Rectal smooth muscle tissue (tissue), 1 donor: Measurements from ENCODE around the gene BTLA.
"Not testable (repeated sequence)": the region's sequence is repeated elsewhere in the genome, so short reads cannot be mapped to it uniquely, and the experiment has no call there.

ENCODE experiments used
- H3K27ac ChIP-seq: one replicate; pipeline ENCODE4 v1.7.0; 2013; ENCODE audit warnings: low read depth, low read length, inconsistent platforms
- H3K27me3 ChIP-seq: one replicate; pipeline ENCODE4 v1.7.0; 2013; ENCODE audit warnings: low read length; ENCODE audit not compliant: control insufficient read depth, insufficient read depth
- H3K36me3 ChIP-seq: one replicate; pipeline ENCODE4 v1.7.0; 2013; ENCODE audit warnings: low read length; ENCODE audit not compliant: control insufficient read depth, insufficient read depth
- H3K4me1 ChIP-seq: one replicate; pipeline ENCODE4 v1.7.0; 2013; ENCODE audit warnings: low read length; ENCODE audit not compliant: control insufficient read depth, insufficient read depth
- H3K4me3 ChIP-seq: one replicate; pipeline ENCODE4 v1.7.0; 2013; ENCODE audit warnings: low read length
- H3K9ac ChIP-seq: one replicate; pipeline ENCODE4 v1.7.0; 2013; ENCODE audit warnings: low read length

BTLA gene

DNA sequence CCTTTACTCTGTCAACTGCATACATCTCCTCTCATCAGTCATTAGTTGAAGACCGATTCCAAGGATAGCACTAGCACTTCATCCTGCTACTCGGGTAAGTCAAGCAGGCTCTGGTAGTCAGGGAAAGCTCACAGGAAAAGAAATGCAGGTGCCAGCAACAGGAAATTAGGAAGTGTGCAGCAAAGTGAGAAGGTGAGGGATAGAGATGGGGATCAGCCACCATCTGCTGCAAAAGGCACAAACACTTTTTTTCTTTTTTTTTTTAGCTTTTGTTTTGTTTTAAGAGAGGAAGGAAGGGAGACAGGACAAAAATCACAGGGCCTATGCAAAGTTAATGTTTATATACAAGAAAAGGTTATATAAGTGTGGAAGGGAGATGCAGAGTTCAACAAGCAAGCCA is 9.0 kb upstream of the BTLA start:
- H3K27ac ChIP-seq = no peak overlapping the region
- no peaks in the 10 kb centered on the region for H3K4me1 ChIP-seq
- no peaks in the 10 kb centered on the region for H3K36me3 ChIP-seq
- H3K9ac ChIP-seq = no peak overlapping the region
- H3K4me3 ChIP-seq = no peak overlapping the region
- H3K27me3 ChIP-seq = no peaks in the 10 kb centered on the region

DNA sequence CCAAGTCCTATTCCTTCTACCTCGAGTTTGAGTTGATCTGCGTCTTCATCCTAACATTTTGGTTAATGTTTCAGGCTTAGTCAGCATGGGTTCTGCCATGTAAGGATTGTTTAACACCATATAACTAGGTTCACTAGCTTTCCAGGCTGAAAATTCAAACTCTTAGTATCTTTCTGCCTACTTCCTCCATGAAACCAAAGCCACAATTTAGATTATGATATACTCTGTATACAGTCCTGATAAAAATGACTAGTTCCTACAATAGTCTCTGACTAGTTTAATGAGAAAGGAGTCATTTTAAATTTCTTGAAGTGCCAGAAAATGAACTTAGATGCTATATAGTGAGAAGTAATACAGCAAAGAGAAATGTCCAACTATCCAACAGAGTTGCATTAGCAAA is 6.6 kb upstream of the BTLA start:
- Histone ChIP-seq H3K4me1 (no peaks in the 10 kb centered on the region), H3K27me3 (no peaks in the 10 kb centered on the region), H3K27ac (no peak overlapping the region), H3K9ac (no peak overlapping the region), H3K36me3 (no peaks in the 10 kb centered on the region), H3K4me3 (no peak overlapping the region)

DNA sequence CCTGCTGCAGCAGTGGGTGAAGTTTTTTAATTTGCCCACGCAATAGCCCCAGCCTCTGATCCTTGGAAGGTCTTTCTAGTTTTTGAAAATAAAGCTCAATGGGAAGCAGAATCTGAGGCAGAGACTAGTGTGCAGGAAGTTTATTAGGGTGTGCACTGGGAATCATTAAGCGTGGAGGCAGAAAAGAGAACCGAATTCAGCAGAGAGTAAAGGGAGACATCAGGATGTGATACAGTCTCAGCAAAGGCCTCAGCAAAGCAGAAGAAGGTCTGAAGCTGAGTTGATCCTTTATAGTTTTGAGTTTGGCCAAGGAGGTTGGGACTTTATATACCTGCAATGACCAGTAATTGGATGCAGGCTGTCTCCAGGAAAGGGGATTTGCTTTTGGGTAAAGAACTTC is 4.9 kb upstream of the BTLA start:
- H3K9ac ChIP-seq = no peak overlapping the region

DNA sequence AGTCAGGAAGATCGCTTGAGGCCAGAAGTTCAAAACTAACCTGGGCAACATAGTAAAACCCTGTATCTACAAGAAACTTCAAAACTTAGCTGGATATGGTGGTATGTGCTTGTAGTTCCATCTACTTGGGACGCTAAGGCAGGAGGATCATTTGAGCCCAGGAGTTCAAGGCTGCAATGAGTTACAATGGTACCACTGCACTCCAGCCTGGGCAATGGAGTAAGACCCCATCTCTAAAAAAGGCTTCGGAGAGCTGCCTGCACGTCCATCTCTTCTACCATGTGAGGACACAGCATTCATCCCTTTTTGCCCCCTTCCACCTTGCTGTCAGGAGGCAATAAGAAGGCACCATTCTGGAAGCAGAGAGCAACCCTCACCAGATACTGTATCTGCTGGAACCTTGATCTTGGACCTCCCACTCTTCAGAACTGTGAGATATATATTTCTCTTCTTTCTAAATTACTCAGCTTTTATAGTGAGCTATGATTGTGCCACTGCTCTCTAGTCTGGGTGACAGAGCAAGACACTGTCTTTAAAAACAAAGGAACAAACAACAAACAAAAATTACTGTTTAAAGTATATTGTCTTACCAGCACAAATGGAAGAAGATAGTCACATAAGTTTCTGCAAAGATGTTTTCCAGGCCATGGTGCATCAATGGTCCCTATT is 4.2 kb upstream of the BTLA start:
- Histone ChIP-seq H3K36me3 (no peaks in the 10 kb centered on the region), H3K9ac (no peak overlapping the region), H3K4me3 (no peak overlapping the region), H3K4me1 (no peaks in the 10 kb centered on the region), H3K27me3 (no peaks in the 10 kb centered on the region), H3K27ac (no peak overlapping the region)

More for the DNA sequence above, 4.9 kb upstream of the BTLA start:
- no peak overlapping the region for H3K27ac ChIP-seq
- no peak overlapping the region for H3K4me3 ChIP-seq
- H3K36me3 ChIP-seq = no peaks in the 10 kb centered on the region
- no peaks in the 10 kb centered on the region for H3K27me3 ChIP-seq
- H3K4me1 ChIP-seq = no peaks in the 10 kb centered on the region

DNA sequence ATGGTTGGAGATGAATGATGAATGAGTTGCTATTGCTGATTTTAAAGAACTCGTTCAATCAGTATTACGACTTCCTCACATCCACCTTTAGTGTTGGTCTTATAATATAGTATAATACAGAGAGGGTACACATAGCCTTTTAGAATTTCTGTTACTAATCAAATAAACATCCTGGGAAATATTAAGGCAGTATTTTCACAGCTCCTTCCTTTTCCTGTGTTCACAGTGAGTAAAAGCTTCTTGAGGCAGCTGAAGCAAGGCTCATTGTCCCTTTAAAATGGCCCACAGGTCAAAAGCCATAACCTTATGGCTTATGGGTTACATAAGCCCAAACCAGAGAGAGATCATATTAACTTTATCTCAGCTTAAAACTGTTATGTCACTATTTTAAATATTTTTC is 1.3 kb upstream of the BTLA start:
- no peaks in the 10 kb centered on the region for H3K27me3 ChIP-seq
- no peak overlapping the region for H3K27ac ChIP-seq
- H3K9ac ChIP-seq = no peak overlapping the region
- no peaks in the 10 kb centered on the region for H3K36me3 ChIP-seq
- H3K4me3 ChIP-seq = no peak overlapping the region
- no peaks in the 10 kb centered on the region for H3K4me1 ChIP-seq

DNA sequence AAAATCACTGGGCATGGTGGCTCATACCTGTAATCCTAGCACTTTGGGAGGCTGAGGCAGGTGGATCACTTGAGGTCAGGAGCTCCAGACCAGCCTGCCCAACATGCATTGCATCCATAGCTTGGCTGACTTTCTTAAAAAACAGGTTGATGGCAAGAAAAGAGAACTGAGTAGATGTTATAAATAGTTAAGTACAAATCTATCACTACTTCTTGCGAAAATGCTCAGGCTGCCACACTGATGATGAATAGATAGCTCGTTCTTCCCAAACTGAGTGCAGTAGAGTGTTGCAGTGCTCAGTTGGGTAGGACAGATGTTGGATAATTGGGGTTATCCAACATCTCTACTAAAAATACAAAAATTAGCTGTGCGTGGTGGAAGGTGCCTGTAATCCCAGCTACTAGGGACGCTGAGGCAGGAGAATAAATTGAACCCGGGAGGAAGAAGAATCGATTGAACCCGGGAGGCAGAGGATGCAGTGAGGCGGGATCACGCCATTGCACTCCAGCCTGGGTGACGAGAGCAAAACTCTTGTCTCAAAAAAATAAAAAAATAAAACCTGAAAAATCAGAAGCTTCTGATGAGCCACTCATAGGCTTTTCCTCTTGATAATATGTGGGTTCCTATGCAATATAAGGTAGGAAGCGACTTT is 1.2 kb downstream of the BTLA start:
- H3K4me3 ChIP-seq = no peak overlapping the region
- no peaks in the 10 kb centered on the region for H3K27me3 ChIP-seq
- H3K36me3 ChIP-seq = no peaks in the 10 kb centered on the region
- no peak overlapping the region for H3K9ac ChIP-seq
- no peak overlapping the region for H3K27ac ChIP-seq
- no peaks in the 10 kb centered on the region for H3K4me1 ChIP-seq

DNA sequence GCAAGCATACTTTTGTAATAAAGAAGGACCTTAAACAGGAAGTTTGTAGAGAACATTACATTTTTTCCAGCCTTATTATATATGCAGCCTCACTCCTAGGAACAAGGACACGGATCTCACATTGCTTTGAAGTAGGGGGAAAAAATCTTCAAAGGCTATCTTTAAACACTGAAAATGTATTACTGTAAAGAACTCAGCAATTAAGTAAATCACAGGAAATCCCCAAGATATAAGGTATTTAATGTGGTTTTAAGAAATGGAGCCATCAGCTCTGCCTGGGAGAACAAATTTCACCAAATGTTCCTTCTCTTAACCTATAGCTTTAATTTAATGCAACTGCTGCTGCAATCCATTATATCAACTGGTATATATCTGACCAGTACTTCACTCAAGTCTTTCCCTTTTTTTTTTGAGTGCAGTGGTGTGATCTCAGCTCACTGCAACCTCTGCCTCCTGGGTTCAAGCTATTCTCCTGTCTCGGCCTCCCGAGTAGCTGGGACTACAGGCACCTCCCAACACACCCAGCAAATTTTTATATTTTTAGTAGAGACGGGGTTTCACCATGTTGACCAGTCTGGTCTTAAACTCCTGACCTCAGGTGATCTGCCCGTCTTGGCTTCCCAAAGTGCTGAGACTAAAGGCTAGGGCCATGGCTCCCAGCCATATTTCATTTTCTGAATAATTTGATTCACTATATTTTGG is 2.8 kb downstream of the BTLA start:
- Histone ChIP-seq H3K36me3 (no peaks in the 10 kb centered on the region), H3K4me3 (no peak overlapping the region), H3K27me3 (no peaks in the 10 kb centered on the region), H3K27ac (no peak overlapping the region), H3K9ac (no peak overlapping the region), H3K4me1 (no peaks in the 10 kb centered on the region)

DNA sequence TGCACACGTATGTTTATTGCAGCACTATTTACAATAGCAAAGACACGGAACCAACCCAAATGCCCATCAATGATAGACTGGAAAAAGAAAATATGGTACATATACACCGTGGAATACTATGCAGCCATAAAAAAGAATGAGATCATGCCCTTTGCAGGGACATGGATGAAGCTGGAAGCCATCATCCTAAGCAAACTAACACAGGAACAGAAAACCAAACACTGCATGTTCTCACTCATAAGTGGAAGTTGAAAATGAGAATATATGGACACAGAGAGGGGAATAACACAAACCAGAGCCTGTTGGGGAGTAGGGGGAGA is 4.9 kb downstream of the BTLA start:
- not testable (repeated sequence) for H3K36me3 ChIP-seq, H3K4me3 ChIP-seq, H3K27me3 ChIP-seq, H3K9ac ChIP-seq, H3K27ac ChIP-seq, H3K4me1 ChIP-seq

DNA sequence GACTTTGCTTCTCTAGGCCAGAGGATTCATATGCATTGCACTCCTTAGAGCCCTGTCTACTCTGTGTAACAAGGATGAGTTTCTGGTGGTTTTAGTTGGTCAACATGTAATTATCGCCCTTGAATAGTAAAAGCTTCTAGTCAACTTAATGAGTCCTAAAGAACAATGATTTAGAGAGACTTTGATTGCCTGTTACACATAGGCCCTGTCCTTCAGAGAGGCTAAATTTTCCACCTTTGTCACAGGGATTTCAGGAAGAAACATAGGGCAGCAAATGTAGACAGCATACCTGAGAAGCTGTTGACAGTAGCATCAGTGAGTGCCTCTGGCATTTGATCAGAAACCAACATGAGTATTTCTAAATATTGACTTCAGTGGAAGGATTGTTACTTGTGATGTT is 7.1 kb downstream of the BTLA start:
- Histone ChIP-seq H3K9ac (no peak overlapping the region), H3K27me3 (no peaks in the 10 kb centered on the region), H3K4me3 (no peak overlapping the region), H3K4me1 (no peaks in the 10 kb centered on the region), H3K36me3 (no peaks in the 10 kb centered on the region), H3K27ac (no peak overlapping the region)

DNA sequence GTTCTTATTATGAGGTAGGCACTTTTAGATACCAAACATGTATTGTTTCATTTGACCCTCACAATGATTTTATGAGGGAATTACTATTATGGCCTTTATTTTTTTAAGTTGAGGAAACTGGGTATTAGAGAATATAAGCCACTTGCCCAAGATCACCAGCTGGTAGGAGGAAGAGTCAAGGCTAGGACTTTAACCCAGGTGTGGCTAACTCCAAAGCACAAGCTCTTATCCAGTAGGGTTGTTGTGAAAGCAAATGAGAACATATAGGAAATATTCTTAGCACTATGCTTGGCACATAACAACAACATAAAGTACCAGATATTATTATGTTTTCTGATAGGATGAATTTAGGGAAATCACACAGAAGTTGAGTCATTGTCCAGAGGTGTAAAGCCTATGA is 7.9 kb downstream of the BTLA start:
- no peak overlapping the region for H3K9ac ChIP-seq
- no peaks in the 10 kb centered on the region for H3K27me3 ChIP-seq
- H3K27ac ChIP-seq = no peak overlapping the region

DNA sequence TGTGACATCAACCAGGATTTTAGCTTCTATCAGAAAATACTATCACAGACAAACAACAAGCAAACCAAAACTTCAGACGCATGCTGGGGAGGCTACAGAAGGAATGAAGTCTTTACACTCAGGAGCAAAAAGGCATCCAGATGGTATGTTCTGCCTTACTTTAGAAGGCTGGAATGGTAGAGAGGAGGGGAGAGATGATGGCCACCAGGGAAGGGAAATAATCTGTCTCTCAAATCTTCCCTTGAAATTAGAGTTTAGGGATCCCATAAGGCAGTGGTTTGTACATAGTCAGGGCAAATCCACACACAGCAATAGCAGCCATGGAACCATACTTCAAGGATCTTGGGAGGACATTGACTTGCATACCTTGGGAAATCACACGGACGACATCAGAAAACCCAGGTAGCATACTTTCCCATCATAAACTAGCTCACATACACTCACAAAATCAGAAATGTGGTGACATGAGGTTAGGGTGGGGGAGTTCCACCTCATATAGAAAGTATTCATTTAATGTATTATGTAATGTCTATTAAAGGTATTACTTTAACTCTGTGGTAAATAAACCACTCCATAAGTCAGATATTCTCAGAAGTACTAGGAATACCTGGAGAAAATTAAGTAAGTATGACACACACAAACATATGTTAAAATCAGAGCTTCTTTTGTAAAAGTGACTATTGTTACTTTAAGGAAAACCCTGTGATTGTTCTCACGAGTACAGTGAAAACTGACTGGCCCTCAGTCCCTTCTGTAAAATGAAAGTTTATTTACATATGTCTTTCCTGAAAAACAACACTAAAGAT is 9.4 kb downstream of the BTLA start:
- Histone ChIP-seq H3K4me1 (no peaks in the 10 kb centered on the region), H3K9ac (no peak overlapping the region), H3K27me3 (no peaks in the 10 kb centered on the region)

More for the DNA sequence above, 7.9 kb downstream of the BTLA start:
- Histone ChIP-seq H3K36me3 (no peaks in the 10 kb centered on the region), H3K4me3 (no peak overlapping the region), H3K4me1 (no peaks in the 10 kb centered on the region)

DNA sequence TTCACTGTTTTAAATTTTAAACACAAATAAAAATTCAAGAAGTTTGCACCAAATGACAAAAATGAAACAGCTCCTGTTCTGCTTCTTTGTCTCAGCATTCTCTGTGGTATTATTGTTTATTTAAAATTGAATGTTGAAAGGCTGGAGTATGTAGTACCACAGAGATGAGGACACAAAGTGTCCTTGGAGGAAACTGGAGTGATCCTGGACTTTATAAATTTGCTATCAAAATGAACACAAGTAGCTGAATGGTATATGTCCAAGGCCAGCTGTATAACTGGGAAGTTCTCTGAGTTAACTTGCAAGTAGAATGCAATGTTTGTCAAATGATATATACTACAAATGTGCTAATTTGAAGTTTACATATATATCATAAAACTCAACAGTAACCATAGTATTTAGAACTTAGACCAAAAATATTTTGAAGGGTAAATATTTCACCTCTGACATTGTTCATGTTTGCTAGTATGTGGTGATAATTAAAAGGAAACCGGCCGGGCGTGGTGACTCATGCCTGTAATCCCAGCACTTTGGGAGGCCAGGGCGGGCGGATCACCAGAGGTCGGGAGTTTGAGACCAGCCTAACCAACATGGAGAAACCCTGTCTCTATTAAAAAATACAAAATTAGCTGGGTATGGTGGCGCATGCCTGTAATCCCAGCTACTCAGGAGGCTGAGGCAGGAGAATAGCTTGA is 12.3 kb downstream of the BTLA start:
- H3K4me1 ChIP-seq = no peaks in the 10 kb centered on the region
- no peak overlapping the region for H3K27ac ChIP-seq
- no peaks in the 10 kb centered on the region for H3K27me3 ChIP-seq
- H3K4me3 ChIP-seq = no peak overlapping the region
- H3K36me3 ChIP-seq = no peaks in the 10 kb centered on the region
- H3K9ac ChIP-seq = no peak overlapping the region

More for the DNA sequence above, 9.4 kb downstream of the BTLA start:
- Histone ChIP-seq H3K27ac (no peak overlapping the region), H3K36me3 (no peaks in the 10 kb centered on the region), H3K4me3 (no peak overlapping the region)
